Measurements from ENCODE around the gene DNM2.

- TF ChIP-seq CTCF (IDR thresholded peaks at IDR 0.05; ENCODE audit: insufficient read depth, low read depth, low read length) (peak; percentile 29), EZH2 (IDR thresholded peaks at IDR 0.05; ENCODE audit: insufficient read depth, low read length) (no peak)
Measured at GRCh38 chr19:10855879-10856522, 138.1 kb downstream of the DNM2 start.

Measured in astrocyte (in vitro differentiated cells and primary cell).